Liver (tissue), 9 donors: ENCODE measurements around the gene CDK1. TPM values are rescaled to one million over a fixed set of nuclear protein-coding genes. Genes with fewer than 3 reads are reported as not detected.

Source experiments
- DNase-seq: peaks from one replicate; pipeline ENCODE4 v3.0.0-alpha.2; 2017; ENCODE audit warnings: low spot score
- H3K27ac ChIP-seq, 2 donors: one replicate each; pipeline ENCODE4 v1.7.0; 2013; ENCODE audit warnings: inconsistent platforms in 2 of 2, low read length in 2 of 2, control low read depth in 1 of 2, low read depth in 1 of 2, mild to moderate bottlenecking in 1 of 2
- H3K27me3 ChIP-seq, 4 donors: one replicate each; pipeline versions ENCODE4 v1.6.1 to v1.7.0; 2013; ENCODE audit warnings: low read length in 3 of 4, inconsistent platforms in 1 of 4, mild to moderate bottlenecking in 1 of 4, moderate library complexity in 1 of 4; ENCODE audit not compliant: control insufficient read depth in 4 of 4, insufficient read depth in 4 of 4
- H3K36me3 ChIP-seq, 4 donors: one replicate each; pipeline versions ENCODE4 v1.6.1 to v1.7.0; 2013; ENCODE audit warnings: low read length in 3 of 4, mild to moderate bottlenecking in 3 of 4, low read depth in 1 of 4, moderate library complexity in 1 of 4; ENCODE audit not compliant: control insufficient read depth in 4 of 4, insufficient read depth in 3 of 4
- H3K4me1 ChIP-seq, 4 donors: one replicate each; pipeline versions ENCODE4 v1.6.1 to v1.7.0; 2013; ENCODE audit warnings: low read length in 3 of 4, mild to moderate bottlenecking in 3 of 4, moderate library complexity in 1 of 4; ENCODE audit not compliant: control insufficient read depth in 4 of 4, insufficient read depth in 4 of 4
- H3K4me3 ChIP-seq, 3 donors: one replicate each; pipeline versions ENCODE4 v1.6.1 to v1.7.0; 2013; ENCODE audit warnings: low read length in 3 of 3, control low read depth in 1 of 3, low read depth in 1 of 3, mild to moderate bottlenecking in 1 of 3
- H3K9ac ChIP-seq, 2 donors: one replicate each; pipeline ENCODE4 v1.7.0; 2013; ENCODE audit warnings: low read length in 2 of 2, mild to moderate bottlenecking in 2 of 2, moderate library complexity in 2 of 2, control low read depth in 1 of 2, low read depth in 1 of 2
- H3K9me3 ChIP-seq, 4 donors: one replicate each; pipeline versions ENCODE4 v1.6.1 to v1.7.0; 2013; ENCODE audit warnings: low read length in 3 of 4; ENCODE audit not compliant: control insufficient read depth in 4 of 4
- ATF3 ChIP-seq: IDR thresholded peaks from 2 replicates; pipeline ENCODE4 v1.6.1; 2016; ENCODE audit warnings: antibody characterized with exemption
- CTCF ChIP-seq: fragments of 150-350 bp; IDR thresholded peaks from 2 replicates; pipeline ENCODE4 v1.5.1; 2017; ENCODE audit warnings: improper control_type of control experiment, low read depth, low read length; ENCODE audit not compliant: missing input control
- EGR1 ChIP-seq, 2 donors: IDR thresholded peaks; 2 replicates each; pipeline ENCODE4 v1.6.1; 2016 to 2018; ENCODE audit warnings: antibody characterized with exemption in 2 of 2, low read depth in 2 of 2
- FOXA1 ChIP-seq: IDR thresholded peaks from 2 replicates; pipeline ENCODE4 v1.6.1; 2016; ENCODE audit warnings: antibody characterized with exemption
- FOXA2 ChIP-seq: IDR thresholded peaks from 2 replicates; pipeline ENCODE4 v1.6.1; 2016; ENCODE audit warnings: antibody characterized with exemption
- GABPA ChIP-seq, 2 donors: IDR thresholded peaks in 1 of 2; conservative IDR thresholded peaks in 1 of 2; 2 replicates each; pipeline ENCODE4 v1.6.1; 2016; ENCODE audit warnings: antibody characterized with exemption in 2 of 2, mild to moderate bottlenecking in 1 of 2, moderate library complexity in 1 of 2
- HNF4A ChIP-seq, 2 donors: conservative IDR thresholded peaks; 2 replicates each; pipeline ENCODE4 v1.6.1; 2016; ENCODE audit warnings: antibody characterized with exemption in 2 of 2, mild to moderate bottlenecking in 2 of 2
- HNF4G ChIP-seq: IDR thresholded peaks from 2 replicates; pipeline ENCODE4 v1.6.1; 2016; ENCODE audit warnings: antibody characterized with exemption
- JUND ChIP-seq, 2 donors: IDR thresholded peaks; 2 replicates each; pipeline ENCODE4 v1.6.1; 2016; ENCODE audit warnings: antibody characterized with exemption in 2 of 2
- MAX ChIP-seq: IDR thresholded peaks from 2 replicates; pipeline ENCODE4 v1.6.1; 2016; ENCODE audit warnings: antibody characterized with exemption
- NR2F2 ChIP-seq: IDR thresholded peaks from 2 replicates; pipeline ENCODE4 v1.6.1; 2016; ENCODE audit warnings: antibody characterized with exemption
- RAD21 ChIP-seq, 2 donors: IDR thresholded peaks; 2 replicates each; pipeline ENCODE4 v1.6.1; 2016; ENCODE audit warnings: antibody characterized with exemption in 2 of 2, mild to moderate bottlenecking in 2 of 2
- REST ChIP-seq: IDR thresholded peaks from 2 replicates; pipeline ENCODE4 v1.6.1; 2016; ENCODE audit warnings: antibody characterized with exemption, mild to moderate bottlenecking
- RXRA ChIP-seq, 2 donors: IDR thresholded peaks; 2 replicates each; pipeline ENCODE4 v1.6.1; 2017 to 2018; ENCODE audit warnings: antibody characterized with exemption in 2 of 2, mild to moderate bottlenecking in 1 of 2
- SP1 ChIP-seq: IDR thresholded peaks from 2 replicates; pipeline ENCODE4 v1.6.1; 2018; ENCODE audit warnings: antibody characterized with exemption, mild to moderate bottlenecking
- TAF1 ChIP-seq: conservative IDR thresholded peaks from 2 replicates; pipeline ENCODE4 v1.6.1; 2016; ENCODE audit warnings: antibody characterized with exemption, mild to moderate bottlenecking
- YY1 ChIP-seq: IDR thresholded peaks from 2 replicates; pipeline ENCODE4 v1.6.1; 2016; ENCODE audit warnings: antibody characterized with exemption, mild to moderate bottlenecking
- ZBTB33 ChIP-seq: IDR thresholded peaks from 2 replicates; pipeline ENCODE4 v1.6.1; 2016; ENCODE audit warnings: antibody characterized with exemption
- WGBS: extraction: QIAGEN DNeasy Blood & Tissue Kit; methylation state at CpG from one replicate; pipeline ENCODE4 v1.1.7; 2013; 5-methylcytosine and 5-hydroxymethylcytosine counted together
- polyA plus RNA-seq, 2 donors: library from polyadenylated mRNA; stranded (reverse) in 1 of 2; unstranded in 1 of 2; fragments of 200-250 nt in 1 of 2; fragments of >200 nt in 1 of 2; fragmentation: Nextera tagmentation in 1 of 2; extraction: Ambion mirVana in 1 of 2; gene quantifications; one replicate each; pipeline versions ENCODE4 v1.2.1 to v1.2.3, GENCODE V29; 2013 to 2015
- total RNA-seq, 2 donors: library from RNA; depleted of rRNA; stranded (reverse); fragments of >200 nt; gene quantifications; one replicate each; pipeline ENCODE4 v1.2.3, GENCODE V29; 2014
- donor health status: healthy.
- donor health status: healthy.
- donor health status: healthy.
- donor health status: healthy.
- donor health status: healthy.

CDK1 gene
- total and polyA plus RNA-seq, 4 donors = 0.08 to 73.5 (median 2.6) TPM

GRCh38 chr10:60757420-60757895 is 20.8 kb upstream of the CDK1 start:
- Histone ChIP-seq H3K27me3 (peaks cover 0 to 9% (median 0%) of the 10 kb centered on the region in 4 donors), H3K27ac (no peak overlapping the region), H3K4me3 (no peak overlapping the region), H3K9me3 (no peaks in the 10 kb centered on the region), H3K9ac (no peak overlapping the region), H3K36me3 (no peaks in the 10 kb centered on the region), H3K4me1 (no peaks in the 10 kb centered on the region)
- DNase-seq = no peak
- TF ChIP-seq TAF1 (no peak), YY1 (no peak), GABPA (IDR thresholded peaks at IDR 0.05 in 1 of 2, conservative IDR thresholded peaks at IDR 0.05 in 1 of 2) (no peak), CTCF (no peak), HNF4A (conservative IDR thresholded peaks at IDR 0.05) (no peak), ATF3 (no peak), JUND (IDR thresholded peaks at IDR 0.05) (no peak), HNF4G (no peak), REST (no peak), EGR1 (IDR thresholded peaks at IDR 0.05; ENCODE audit: low read depth in 2 of 2) (no peak), NR2F2 (no peak), SP1 (no peak), FOXA1 (no peak), ZBTB33 (no peak), RAD21 (IDR thresholded peaks at IDR 0.05) (no peak), FOXA2 (no peak), MAX (no peak), RXRA (IDR thresholded peaks at IDR 0.05) (no peak)
- WGBS = 22% methylated on average over 3 of the region's 3 CpGs
